ENCODE measurements around the gene LBH.

DNA sequence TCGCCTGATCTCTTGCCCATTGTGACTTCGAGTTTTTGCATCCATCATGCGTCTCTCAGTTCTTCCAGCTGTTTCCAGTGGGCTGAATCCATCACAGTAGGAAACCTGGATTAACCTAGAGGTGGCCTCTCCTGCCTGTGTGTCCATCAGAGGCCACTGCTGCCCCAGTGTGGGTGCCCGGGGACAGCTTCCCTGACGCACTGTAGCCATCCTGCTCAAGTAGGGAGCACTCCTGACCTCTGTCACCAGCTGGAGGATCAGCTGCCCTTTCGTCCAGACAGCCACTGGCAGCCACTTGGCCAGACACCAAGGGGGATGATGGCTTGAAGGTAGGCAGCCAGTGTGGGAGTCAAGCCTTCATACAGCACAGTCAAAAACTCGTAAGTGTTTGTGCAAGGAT lies 36.9 kb upstream of the LBH start:
- TF ChIP-seq, protein P1, sequence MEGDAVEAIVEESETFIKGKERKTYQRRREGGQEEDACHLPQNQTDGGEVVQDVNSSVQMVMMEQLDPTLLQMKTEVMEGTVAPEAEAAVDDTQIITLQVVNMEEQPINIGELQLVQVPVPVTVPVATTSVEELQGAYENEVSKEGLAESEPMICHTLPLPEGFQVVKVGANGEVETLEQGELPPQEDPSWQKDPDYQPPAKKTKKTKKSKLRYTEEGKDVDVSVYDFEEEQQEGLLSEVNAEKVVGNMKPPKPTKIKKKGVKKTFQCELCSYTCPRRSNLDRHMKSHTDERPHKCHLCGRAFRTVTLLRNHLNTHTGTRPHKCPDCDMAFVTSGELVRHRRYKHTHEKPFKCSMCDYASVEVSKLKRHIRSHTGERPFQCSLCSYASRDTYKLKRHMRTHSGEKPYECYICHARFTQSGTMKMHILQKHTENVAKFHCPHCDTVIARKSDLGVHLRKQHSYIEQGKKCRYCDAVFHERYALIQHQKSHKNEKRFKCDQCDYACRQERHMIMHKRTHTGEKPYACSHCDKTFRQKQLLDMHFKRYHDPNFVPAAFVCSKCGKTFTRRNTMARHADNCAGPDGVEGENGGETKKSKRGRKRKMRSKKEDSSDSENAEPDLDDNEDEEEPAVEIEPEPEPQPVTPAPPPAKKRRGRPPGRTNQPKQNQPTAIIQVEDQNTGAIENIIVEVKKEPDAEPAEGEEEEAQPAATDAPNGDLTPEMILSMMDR (IDR thresholded peaks at IDR 0.05): no peak
- TF ChIP-seq POLR2AphosphoS5 (IDR thresholded peaks at IDR 0.05; ENCODE audit: low read depth, low read length) (no peak), GABPA (IDR thresholded peaks at IDR 0.05; ENCODE audit: low read depth) (no peak), SMC3 (IDR thresholded peaks at IDR 0.05; ENCODE audit: low read depth, low read length) (no peak), TAF1 (IDR thresholded peaks at IDR 0.05; ENCODE audit: borderline replicate concordance, low read depth, low read length) (no peak), NFIC (IDR thresholded peaks at IDR 0.05; ENCODE audit: borderline replicate concordance) (no peak), RCOR1 (IDR thresholded peaks at IDR 0.05; ENCODE audit: low read length) (no peak), MXI1 (IDR thresholded peaks at IDR 0.05; ENCODE audit: low read depth, low read length) (no peak), RAD21 (IDR thresholded peaks at IDR 0.05; ENCODE audit: low read length) (no peak), EP300 (IDR thresholded peaks at IDR 0.05; ENCODE audit: borderline replicate concordance in 1 of 2, low read depth in 1 of 2, low read length in 1 of 2) (no peak)
- TF ChIP-seq, protein P2, sequence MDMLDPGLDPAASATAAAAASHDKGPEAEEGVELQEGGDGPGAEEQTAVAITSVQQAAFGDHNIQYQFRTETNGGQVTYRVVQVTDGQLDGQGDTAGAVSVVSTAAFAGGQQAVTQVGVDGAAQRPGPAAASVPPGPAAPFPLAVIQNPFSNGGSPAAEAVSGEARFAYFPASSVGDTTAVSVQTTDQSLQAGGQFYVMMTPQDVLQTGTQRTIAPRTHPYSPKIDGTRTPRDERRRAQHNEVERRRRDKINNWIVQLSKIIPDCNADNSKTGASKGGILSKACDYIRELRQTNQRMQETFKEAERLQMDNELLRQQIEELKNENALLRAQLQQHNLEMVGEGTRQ (IDR thresholded peaks at IDR 0.05; ENCODE audit: borderline replicate concordance, low read depth, low read length): no peak
- TF ChIP-seq, protein P3, sequence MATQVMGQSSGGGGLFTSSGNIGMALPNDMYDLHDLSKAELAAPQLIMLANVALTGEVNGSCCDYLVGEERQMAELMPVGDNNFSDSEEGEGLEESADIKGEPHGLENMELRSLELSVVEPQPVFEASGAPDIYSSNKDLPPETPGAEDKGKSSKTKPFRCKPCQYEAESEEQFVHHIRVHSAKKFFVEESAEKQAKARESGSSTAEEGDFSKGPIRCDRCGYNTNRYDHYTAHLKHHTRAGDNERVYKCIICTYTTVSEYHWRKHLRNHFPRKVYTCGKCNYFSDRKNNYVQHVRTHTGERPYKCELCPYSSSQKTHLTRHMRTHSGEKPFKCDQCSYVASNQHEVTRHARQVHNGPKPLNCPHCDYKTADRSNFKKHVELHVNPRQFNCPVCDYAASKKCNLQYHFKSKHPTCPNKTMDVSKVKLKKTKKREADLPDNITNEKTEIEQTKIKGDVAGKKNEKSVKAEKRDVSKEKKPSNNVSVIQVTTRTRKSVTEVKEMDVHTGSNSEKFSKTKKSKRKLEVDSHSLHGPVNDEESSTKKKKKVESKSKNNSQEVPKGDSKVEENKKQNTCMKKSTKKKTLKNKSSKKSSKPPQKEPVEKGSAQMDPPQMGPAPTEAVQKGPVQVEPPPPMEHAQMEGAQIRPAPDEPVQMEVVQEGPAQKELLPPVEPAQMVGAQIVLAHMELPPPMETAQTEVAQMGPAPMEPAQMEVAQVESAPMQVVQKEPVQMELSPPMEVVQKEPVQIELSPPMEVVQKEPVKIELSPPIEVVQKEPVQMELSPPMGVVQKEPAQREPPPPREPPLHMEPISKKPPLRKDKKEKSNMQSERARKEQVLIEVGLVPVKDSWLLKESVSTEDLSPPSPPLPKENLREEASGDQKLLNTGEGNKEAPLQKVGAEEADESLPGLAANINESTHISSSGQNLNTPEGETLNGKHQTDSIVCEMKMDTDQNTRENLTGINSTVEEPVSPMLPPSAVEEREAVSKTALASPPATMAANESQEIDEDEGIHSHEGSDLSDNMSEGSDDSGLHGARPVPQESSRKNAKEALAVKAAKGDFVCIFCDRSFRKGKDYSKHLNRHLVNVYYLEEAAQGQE (IDR thresholded peaks at IDR 0.05; ENCODE audit: low read depth, low read length): no peak

Measured in SK-N-SH (cell line).